GM21381 (cell line): ENCODE data around the gene FBXL7.

Source experiments
- ATAC-seq: cut with Tn5 transposase; IDR thresholded peaks from one replicate; pipeline ENCODE4 v1.9.1; 2021; ENCODE audit warnings: mild to moderate bottlenecking, moderate library complexity; ENCODE audit not compliant: unreplicated experiment

The FBXL7 gene

DNA sequence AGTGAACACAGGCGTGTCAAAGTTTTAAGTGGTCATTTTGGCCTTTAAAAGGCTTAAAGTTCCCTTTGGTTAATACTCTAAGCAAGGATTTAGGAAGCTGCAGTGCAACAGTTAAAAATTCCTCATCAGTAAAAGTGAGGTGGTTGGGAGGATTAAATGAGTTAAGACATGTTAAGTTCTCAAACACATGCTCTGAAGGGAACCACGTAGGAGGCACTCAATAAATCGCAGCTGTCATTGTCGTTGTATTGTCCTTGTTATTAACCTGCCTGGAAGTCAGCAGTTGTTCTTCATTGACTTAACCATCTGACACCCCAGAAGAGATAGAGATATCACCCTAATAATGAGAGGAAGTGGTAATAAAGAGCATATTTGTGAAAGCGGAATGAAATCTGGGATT is 432.1 kb downstream of the FBXL7 start:
- ATAC-seq: no peak

DNA sequence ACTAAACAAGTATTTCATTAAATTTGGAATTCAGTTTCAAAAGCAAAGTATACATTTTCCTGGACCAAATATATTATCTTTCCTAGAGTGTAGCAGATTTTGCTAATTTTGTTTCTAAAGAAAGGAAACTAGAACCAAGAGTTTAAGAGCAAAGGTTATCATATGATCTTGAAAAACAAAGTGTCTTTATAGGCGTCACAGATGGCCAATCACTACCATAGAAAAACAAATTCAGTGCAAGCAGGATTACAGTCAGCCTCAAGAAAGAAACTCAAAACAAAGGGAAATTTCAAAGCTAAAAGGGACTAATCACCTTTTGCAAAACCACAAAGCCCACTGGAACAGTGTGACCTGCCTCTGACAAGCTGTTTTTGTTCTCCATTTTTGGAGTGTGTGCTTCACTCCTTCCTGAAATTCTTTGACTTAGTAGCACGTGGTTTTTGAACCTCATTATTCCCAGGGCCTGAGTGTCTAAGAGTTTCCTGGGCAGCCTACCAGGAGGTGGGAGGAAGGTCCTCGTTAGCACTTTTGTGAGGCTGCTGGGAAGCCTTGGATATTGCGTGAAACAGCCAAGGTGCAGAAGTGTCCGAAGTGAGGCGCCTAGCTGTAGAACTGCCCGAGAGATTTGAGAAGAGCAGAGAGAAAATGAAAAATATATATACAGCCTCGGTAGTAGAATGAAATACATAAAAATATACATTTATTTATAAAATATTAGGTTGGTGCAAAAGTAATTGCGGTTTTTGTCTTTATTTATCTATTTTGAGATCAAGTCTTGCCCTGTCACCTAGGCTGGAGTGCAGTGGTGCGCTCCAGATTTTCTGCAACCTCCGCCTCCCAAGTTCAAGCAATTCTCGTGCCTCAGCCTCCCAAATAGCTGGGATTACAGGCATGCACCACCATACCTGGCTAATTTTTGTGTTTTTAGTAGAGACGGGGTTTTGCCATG is 433.6 kb downstream of the FBXL7 start:
- no peak for ATAC-seq

DNA sequence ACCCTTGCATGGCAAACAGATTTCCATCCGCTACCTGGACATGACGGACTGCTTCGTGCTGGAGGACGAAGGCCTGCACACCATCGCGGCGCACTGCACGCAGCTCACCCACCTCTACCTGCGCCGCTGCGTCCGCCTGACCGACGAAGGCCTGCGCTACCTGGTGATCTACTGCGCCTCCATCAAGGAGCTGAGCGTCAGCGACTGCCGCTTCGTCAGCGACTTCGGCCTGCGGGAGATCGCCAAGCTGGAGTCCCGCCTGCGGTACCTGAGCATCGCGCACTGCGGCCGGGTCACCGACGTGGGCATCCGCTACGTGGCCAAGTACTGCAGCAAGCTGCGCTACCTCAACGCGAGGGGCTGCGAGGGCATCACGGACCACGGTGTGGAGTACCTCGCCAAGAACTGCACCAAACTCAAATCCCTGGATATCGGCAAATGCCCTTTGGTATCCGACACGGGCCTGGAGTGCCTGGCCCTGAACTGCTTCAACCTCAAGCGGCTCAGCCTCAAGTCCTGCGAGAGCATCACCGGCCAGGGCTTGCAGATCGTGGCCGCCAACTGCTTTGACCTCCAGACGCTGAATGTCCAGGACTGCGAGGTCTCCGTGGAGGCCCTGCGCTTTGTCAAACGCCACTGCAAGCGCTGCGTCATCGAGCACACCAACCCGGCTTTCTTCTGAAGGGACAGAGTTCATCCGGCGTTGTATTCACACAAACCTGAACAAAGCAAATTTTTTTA is 436.7 kb downstream of the FBXL7 start:
- ATAC-seq: no peak

DNA sequence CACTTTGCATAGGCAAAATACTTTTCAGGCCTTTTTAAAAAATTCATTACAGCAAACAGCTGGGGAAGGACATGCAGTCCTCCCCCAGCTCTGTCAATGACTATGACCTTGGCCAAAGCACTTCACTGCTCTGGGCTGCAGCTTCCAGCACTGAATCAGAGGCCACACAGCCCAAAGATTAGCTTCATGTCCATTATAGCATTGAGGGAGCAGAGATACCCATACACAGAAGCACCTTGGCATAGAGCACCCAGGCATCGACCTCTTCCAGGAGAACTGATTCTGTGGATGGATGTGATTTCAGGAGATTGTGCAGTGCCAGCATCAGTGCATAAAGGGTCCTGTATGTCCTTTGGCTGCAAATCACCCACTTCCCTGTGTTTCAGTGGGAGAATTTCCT is 437.7 kb downstream of the FBXL7 start:
- ATAC-seq: no peak

DNA sequence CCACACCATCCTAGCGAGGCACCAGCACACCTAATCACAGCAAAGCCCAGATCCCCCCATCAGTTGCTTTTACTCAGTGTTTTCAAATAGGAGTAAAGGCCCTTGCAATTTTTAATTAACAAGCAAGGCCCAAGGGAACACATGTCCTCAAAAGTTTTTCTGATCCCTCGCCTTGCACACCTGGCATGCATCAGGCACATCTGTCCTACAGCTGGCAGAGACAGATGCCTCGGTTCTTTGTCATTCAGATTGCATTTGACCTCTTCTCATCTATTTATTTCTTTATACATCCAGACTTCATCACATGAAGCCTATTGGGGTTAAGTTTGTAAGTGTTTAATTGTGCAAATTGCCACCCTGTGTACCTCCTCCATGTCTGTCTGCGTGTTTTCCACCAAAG is 438.2 kb downstream of the FBXL7 start:
- no peak for ATAC-seq

DNA sequence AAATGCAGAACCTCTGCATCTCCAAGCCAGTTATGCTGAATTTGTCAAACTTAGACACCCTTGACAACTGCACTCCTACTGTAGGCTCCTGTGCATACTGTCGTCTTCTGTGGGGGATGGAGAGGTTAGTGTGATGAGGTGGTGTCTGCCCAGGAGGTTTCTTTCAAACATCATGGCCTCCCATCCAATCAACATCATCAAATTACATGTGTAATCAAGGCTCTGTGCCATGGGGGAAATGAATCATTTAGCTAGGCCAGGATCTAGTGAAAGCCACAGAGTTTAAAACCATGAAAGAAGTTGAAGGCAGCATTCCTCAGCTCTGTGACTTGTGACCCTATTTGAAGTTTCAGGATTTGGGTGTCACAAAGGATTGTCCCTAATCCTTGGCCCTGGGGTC is 439.0 kb downstream of the FBXL7 start:
- no peak for ATAC-seq

DNA sequence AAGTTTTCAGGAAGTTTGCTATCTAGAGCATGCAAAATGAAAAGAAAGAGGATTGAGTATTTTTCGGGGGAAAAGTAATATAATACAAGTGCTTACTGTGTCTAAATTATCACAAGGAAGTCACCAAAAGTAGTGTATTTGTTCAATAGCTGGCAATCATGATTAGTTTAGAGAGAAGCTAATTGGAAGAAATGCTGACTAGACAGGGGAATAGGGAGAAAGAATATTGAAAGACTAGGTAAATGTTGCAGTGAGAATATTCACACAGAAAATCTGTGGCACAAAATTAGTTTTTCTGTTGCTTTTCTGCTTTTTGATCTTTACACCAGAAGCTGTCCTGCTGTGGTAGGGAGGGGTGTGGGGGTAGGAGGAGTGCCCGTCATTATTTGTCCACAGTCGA is 440.9 kb downstream of the FBXL7 start:
- no peak for ATAC-seq

DNA sequence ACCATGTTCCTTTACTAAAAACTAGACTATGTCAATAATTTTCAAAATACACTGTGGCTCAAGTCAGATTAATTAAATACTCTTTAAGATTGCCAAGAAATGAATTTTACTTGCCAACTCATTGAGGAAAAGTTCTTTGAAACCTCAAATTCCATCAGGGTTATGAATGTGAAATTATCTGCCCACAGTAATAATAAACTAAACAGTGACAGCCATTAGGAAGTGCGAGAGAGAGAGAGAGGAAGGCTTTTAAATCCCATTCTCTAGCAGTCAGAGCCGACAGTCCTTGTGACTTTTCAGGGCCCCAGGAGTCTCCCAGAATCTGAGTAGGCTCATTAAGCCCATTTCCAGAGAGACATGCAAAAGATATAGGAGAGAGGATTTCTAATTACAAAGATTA is 443.5 kb downstream of the FBXL7 start:
- no peak for ATAC-seq

DNA sequence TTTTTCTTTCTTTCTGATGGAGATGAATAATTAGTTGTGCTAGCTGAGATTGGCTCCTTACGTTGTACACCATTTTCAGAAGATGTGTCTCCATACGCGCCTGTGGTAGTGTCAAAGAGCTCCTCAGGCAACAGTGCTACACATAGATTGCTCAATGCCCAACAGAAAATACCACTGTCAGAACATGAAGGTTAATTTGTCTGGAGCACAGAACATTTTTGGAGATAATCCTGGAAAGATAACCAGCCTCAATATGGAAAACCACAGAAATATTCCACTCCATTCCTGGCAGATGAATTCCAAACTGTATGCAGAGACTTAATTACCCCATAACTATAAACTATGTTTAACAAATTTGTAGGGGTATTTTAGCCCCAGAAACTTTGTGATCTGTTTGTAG is 446.0 kb downstream of the FBXL7 start:
- ATAC-seq: no peak

DNA sequence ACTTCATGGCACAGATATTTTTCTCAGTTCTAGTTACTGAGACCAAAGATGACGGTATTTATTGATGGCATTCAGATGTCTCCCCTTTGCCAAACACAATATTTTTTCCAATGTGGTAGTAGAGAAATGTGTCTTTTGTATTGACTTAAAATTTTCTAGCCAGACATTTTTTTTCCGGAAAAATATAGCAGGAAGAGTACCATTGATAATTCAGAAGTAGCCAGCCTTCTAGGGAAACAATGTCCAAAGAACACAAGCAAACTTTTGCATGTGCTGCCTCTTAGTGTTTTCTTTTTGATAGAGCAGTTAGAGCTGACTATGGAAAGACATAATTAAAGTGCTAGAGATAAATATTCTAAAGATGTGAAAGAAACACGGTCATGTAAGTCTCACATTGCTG is 448.2 kb downstream of the FBXL7 start:
- ATAC-seq: no peak

DNA sequence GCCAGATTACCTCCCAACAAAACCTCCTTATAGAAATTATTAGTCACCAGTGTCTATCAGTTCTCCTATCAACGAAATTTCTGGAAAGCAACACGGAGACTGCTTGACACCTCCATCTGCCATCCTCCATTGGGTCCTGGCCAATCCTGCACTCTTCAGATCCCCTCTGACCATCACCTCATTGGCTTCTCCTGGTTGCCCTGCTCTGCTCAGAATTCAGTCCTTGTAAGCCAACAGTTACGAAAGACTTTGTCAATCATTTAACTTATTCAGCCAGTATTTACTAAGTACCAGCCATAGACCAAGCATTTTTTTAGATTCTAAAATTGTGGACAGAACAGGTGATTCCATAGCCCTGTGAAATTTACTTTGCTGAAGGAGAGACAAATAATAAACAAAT is 451.1 kb downstream of the FBXL7 start:
- no peak for ATAC-seq

DNA sequence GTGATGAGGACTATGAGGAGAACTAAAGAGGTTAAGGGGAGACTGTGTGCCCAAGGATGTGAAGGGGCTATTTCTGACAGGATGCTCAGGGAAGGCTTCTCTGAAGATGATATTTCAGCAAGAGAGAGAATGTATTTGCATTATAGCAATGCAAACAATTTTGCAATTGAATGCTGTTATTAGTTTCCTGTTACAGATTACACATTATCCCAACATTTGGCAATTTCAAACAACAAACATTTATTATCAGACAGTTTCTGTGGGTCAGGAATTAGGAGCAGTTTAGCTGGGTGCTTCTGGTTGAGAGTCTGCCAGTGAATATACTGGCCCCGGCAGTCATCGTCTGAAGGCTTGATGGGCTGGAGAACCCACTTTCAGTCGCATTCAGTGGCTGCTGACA is 451.6 kb downstream of the FBXL7 start:
- no peak for ATAC-seq

DNA sequence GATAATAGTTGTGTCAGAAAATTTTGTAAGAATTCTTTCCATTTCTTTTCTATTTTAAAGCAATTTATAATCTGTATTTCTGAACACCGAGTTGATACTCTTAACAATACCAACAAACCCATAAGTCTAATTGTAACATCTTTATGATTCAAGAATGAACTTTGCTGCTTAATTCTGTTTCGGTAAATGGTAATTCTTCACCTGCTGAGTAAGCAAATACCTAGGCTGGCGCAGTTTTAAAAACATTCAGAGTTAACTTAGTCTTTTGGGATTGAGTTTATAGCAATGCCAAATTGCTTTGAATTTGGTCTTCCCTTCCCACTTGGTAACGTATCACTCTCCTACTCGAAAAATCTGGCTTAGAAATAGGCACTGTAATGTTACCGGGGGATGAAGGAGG is 456.6 kb downstream of the FBXL7 start:
- ATAC-seq: no peak

DNA sequence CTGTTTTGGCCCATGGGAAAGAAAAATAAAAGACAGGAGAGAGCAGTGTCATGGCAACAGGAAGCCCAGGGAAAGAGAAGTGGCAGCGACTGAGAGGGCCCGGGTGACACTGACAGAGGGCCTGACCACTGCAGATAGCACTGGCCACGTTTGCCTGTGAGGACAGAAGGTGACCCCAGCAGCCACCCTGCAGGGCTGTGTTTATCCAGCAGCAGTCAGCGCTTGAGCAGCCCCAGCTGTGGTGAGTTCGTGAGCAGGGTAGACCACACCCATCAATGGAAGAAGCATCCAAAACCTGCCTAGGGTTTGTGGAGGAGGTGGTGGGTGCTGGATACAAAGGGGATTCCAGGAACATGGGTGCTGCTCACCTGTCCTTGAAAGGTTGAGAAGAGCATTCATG is 457.1 kb downstream of the FBXL7 start:
- no peak for ATAC-seq

DNA sequence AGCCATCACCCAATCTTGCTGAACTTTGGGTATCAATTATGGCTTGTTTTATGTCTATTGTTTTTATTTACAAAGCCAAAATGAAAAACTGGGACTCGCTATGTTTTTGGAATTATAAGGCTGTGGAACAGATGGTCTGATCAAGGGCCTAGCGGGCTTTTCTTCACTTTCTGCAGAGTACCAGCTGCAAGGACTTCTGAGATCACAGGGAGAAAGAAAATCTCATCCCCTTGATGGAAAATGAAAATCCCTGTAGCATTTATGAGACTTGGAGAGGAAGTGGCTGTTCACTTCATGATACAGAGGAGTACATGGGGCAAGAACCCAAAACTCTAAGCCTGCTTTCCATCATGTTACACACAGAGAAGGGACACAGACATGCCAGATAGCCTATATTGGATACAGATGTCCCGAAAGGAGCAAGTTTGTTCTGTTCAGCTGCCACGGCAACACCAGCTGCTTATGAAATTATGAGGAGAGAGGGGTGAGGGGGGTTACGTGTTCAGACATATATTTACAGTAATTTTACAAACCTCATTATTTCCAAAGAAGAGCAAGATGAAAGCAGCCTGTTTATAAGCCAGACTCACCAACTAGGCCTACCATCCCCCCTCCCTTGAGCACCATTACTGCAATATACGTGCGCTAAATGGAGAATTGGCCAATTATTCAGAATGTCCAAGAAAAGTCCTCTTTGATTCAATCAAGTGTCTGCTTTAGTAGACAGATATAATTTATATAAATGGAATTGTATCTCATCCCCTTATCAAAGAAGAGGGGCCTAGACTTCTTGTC is 459.6 kb downstream of the FBXL7 start:
- ATAC-seq: no peak

DNA sequence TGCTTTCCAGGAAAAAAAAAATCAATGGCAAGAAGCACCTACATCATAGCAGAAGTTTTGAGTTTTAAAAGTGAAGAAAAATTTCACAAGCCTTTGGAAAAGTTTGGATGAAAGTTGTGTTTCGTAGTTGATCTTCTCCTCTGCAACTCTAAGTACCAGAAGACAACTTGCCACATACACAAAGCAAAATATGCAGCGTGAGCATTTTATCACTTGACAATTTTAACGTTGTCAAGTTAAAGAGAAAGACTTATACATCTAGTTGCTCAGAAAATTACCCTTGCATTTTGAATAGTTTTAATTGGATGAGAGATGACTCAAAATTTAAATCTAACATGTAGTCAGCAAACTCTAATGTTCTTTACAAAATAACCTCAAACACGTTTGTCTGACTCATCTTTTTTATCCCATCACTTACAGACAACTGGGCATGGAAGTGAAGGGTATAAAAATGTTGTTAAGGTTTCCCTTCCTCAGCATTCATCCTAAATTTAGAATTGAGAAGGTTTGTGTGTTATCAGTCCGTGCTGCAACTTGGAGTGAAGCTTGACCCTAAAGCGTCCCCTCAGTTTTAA is 466.2 kb downstream of the FBXL7 start:
- no peak for ATAC-seq

DNA sequence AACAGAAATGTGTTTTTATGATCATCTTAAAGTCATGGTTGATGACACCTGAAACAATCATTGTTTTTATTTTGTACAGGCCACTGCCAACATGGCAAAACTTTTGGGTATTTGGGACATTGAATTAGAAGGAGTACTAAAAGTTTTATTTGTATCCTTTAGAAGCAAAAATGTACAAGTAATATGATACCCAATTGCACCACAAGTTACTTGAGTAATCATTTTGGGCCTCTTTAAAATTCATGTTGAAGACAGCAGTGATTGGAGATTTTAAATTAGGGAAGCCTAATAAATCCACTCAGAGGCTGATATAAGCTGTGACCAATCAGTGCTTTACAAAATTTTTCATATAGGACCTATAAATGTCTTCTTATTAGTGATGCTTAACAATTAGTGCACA is 466.7 kb downstream of the FBXL7 start:
- no peak for ATAC-seq

DNA sequence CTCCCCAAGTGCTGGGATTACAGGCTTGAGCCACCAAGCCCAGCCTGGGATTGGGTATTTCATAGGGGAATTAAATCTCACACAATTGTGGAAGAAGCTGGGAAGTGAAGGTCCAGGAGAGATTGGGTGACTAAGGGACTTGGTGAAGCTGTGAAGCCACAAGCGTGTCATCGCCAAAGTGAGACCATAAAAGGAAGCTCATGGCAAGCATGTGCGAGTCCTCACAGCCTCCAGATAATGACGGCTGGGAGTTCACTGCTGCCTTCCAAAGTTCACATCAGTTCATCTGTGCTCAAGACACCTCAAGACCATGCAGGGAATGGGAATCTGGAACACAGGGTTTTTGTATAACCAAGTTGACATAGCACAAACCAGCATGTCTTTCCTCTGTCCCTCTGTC is 469.0 kb downstream of the FBXL7 start:
- no peak for ATAC-seq

DNA sequence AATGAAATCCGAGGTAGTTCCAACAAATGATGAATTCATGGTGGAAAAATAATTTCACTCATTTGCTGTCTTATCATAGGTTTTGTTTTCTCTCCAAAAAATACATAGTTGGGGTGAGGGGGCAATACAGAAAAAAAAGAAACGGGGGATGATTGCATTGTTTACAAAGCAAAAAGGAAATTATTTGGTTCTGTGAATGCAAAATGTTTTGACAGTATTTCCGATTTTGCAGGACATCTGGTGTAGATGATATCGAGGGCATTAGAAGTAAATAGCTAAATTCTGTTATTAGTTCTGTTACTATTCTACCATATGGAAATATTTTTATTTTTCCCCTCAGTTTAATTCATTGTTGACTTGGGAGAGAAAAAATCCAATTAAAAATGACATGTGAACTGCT is 477.9 kb downstream of the FBXL7 start:
- no peak for ATAC-seq

DNA sequence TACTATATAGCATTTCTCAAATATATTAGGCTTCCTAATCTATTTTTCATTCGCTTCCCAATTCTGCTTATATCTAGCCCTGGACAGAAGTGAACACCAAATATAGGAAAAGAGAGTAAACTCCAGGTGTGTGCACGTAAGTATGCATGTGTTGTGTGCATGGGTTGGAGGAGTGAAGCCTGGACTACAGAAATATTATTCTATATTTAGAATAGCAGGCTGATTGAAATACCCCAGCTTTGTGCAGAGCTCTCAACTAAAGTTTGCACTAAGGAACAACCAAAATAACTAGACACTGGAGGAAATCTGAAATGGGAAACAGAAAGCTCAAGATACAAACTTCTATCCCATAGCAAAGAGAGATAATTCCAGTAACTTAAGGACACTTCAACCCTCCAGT is 480.9 kb downstream of the FBXL7 start:
- no peak for ATAC-seq

DNA sequence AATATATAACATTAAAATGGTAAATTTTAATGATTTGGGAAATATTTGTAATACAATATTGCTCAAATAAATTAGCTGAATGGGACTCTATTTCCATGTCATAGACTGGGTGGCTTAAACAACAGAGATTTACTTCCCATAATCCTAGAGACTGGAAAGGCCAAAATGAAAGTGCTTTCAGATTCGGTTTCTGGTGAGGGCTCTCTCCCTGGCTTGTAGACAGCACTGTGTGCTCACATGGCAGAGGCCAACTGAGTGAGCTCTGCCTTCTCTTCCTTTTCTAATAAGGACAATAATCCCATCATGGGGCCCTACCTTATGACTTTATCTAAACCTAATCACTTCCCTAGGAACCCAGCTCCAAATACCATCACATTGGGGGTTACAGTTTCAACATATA is 483.4 kb downstream of the FBXL7 start:
- no peak for ATAC-seq
